ENCODE results near the gene NOD1.

DNA sequence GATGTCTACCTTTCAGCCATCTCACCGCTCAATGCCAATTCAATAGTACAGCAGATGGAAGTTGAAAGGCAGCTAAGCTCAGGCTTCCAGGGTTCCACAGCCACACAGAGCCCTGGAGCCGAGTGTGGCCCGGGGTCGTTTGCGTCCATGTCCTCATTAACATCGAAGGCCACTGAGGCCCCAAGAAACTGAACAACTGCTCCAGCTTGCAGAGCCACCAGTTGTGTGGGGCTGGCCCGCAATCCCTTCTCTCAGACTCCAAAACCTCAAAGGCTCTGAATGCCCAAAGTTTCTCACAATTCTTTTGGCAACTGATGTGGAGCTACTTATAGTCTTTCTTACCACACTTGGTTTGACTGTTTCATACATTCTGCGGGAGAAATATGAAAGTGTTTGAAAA is 31.1 kb downstream of the NOD1 start:
- TF ChIP-seq EZH2 (IDR thresholded peaks at IDR 0.05; ENCODE audit: insufficient read depth, poor library complexity, severe bottlenecking) (no peak), EZH2phosphoT487 (IDR thresholded peaks at IDR 0.05; ENCODE audit: insufficient read depth, low read depth) (no peak)

All from GM23248 (cell line).